K562 treated with DMSO at 1 percent for 12 hours (cell line): ENCODE results near the gene RPL39. TPM values are rescaled to one million over a fixed set of nuclear protein-coding genes. Genes with fewer than 3 reads are reported as not detected.

ENCODE experiments used
- total RNA-seq: library from RNA; unstranded; fragments of 300-600 nt; gene quantifications from 2 replicates; pipeline ENCODE4 v1.2.3, GENCODE V29; 2022; ENCODE audit not compliant: insufficient read depth

Gene RPL39
- total RNA-seq = 4,366 and 5,881 TPM in 2 replicates

GRCh38 chrX:119791437-119792231, at the start of gene RPL39:
Gene RPL39 (minus strand): TSS chrX:119791630. CDS start chrX:119791576, 54 bp downstream.

GRCh38 chrX:119757979-119758730, 33.3 kb downstream of the RPL39 start, which contains the start of gene SOWAHD:
Gene SOWAHD (plus strand): TSS chrX:119758588. CDS start chrX:119758668, 80 bp downstream.

Other genes with a start within 250 kb of the RPL39 start
- gene STEEP1, start 226.2 kb downstream of the RPL39 start, total RNA-seq = 28.5 and 40.6 TPM in 2 replicates
- 62.2 and 87.6 TPM in 2 replicates for gene UBE2A, start 217.1 kb downstream of the RPL39 start, total RNA-seq
- gene NKRF, start 185.2 kb downstream of the RPL39 start, total RNA-seq = 5.9 and 14.7 TPM in 2 replicates
- gene SEPTIN6, start 98.5 kb downstream of the RPL39 start, total RNA-seq = 26.4 and 69.6 TPM in 2 replicates
- 0.59 TPM in 1 of 2 replicates, not detected in the other for gene SOWAHD, start 33.0 kb downstream of the RPL39 start, total RNA-seq
- gene UPF3B, start 61.3 kb upstream of the RPL39 start, total RNA-seq = 32.4 and 38.7 TPM in 2 replicates
- 57.4 and 61.9 TPM in 2 replicates for gene RNF113A, start 80.1 kb upstream of the RPL39 start, total RNA-seq
- gene NDUFA1, start 80.2 kb upstream of the RPL39 start, total RNA-seq = 79.6 and 115 TPM in 2 replicates
- not detected in 2 replicates for gene AKAP14, start 104.3 kb upstream of the RPL39 start, total RNA-seq
- 10.1 and 15.4 TPM in 2 replicates for gene NKAP, start 152.1 kb upstream of the RPL39 start, total RNA-seq